ENCODE results near the gene CDK4. TPM values are rescaled to one million over a fixed set of nuclear protein-coding genes. Genes with fewer than 3 reads are reported as not detected.

The CDK4 gene
- total RNA-seq, 2 experiments from 2014 or later, result 275 to 304 TPM

DNA sequence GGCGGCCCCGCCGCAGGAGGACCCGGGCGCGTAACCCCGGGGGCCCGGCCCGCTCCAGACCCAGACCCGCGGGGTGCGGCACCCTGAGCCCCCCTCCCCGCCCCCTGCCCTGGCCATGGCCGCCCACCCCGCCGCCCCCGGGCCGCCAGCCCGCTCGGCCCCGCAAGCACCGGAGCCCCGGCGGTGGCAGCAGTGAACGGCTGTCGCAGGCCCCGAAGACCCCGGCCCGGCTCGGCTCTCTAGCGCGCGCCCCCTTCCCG lies 3.0 kb upstream of the CDK4 start:
- Mint-ChIP-seq H3K4me3 (no peak overlapping the region), H3K27me3 (no peaks in the 10 kb centered on the region)
- DNase-seq, result no peak

DNA sequence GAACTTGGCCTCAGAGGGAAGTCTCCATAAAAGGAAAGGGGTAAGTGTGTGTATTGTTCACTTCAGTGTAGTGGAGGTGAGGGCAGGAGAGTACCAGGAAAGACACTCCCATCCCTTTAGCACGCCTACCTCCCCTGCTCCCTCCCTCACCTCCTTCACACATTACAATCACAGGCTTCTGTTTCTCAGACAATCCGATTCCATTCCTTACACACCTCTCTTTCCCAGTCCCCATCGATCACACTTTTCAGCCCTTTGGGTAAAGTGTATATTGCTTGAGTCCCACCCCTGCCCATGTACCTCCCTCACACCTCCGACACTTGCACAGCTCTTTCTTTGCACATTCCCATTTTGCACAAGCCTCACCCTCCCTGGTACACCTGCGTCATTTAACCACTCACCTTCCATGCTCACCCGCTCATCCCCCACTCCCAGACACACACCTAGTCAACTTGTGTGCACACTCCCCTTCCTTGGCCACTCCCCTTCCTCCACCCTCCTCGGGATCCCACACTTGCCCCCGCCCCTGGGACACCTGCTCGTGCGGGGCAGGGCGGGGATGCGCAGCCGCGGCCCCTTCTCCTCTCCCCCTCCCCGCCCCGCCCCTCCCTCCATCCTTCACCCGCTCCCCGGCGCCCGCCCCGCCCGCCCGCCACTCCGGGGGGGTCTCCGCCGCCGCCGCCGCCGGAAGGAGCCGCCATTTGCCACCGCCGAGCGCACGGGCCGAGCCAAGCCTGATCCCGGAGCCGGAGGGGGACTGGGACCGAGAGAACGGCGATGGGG lies 2.5 kb upstream of the CDK4 start, which contains the start of gene MARCHF9:
MARCHF9 (plus strand) TSS at position 693 of the 783 bp plus-strand sequence. CDS start 426 bp downstream, outside the sequence.
- H3K4me1 Mint-ChIP-seq, result peaks cover 50% of the 10 kb centered on the region
- peak within 1 kb of the TSS; percentile 87 for H3K4me3 Mint-ChIP-seq
- DNase-seq, result peak; percentile 86
- no peaks in the 10 kb centered on the region for H3K27me3 Mint-ChIP-seq
- H3K27ac Mint-ChIP-seq, result peak within 1 kb of the TSS; percentile 55
- peaks cover 31% of the 10 kb centered on the region for H3K36me3 Mint-ChIP-seq
- H3K9me3 Mint-ChIP-seq, result no peaks in the 10 kb centered on the region

More for the DNA sequence above, 3.0 kb upstream of the CDK4 start:
- Mint-ChIP-seq H3K27ac (no peak overlapping the region), H3K4me1 (peaks cover 49% of the 10 kb centered on the region), H3K36me3 (peaks cover 33% of the 10 kb centered on the region), H3K9me3 (no peaks in the 10 kb centered on the region)

DNA sequence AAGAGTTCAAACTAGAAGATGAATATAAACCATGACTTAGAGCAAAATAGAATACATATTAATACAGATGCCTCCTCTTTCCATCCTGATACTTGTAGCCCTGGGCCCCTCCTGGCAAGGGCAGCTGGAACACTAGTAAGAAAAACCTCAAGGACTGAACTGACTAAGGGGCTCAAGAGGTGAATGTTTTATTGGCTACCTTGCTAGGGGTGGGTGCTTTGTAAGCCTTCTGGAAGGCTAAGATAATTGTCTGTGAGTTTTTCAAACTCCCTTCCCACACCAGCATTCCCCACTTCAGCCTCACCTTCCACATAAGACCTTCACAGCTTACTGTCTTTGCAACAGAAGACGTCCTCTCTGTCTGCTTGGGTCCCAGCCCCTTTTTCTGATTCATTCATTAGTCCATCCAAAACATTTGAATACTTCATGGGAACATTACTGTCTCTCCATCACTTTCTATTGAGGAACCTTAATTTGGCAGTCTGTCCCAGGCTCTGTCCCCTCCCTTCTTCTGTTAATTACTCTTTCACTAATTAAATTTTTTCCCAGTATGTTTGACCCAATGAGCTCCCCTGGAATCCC lies 1.7 kb upstream of the CDK4 start:
- Mint-ChIP-seq H3K36me3 (peaks cover 35% of the 10 kb centered on the region), H3K9me3 (no peaks in the 10 kb centered on the region), H3K27ac (peak overlapping the region; percentile 42), H3K4me3 (peak overlapping the region; percentile 8), H3K27me3 (no peaks in the 10 kb centered on the region), H3K4me1 (peaks cover 52% of the 10 kb centered on the region)
- no peak for DNase-seq

DNA sequence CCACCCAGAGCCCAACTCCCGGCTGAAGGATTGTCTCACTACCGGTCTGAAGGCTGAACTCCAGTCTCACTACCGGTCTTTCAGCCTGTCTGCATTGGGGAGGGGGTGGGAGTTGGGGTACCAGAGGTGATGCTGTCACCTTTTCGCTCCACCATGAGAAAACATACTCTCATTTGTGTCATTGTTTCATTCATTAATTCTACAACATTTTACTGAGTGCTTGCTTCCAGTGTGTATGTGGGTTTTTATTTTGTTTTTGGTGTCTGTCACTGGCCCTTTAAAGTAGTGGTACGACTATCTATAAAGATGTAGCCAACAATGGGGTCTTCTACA lies 524 bp upstream of the CDK4 start:
- Mint-ChIP-seq H3K27me3 (no peaks in the 10 kb centered on the region), H3K4me3 (peak overlapping the region; percentile 98), H3K27ac (peak overlapping the region; percentile 100), H3K4me1 (peaks cover 54% of the 10 kb centered on the region), H3K36me3 (peaks cover 38% of the 10 kb centered on the region), H3K9me3 (no peaks in the 10 kb centered on the region)
- DNase-seq, result no peak

DNA sequence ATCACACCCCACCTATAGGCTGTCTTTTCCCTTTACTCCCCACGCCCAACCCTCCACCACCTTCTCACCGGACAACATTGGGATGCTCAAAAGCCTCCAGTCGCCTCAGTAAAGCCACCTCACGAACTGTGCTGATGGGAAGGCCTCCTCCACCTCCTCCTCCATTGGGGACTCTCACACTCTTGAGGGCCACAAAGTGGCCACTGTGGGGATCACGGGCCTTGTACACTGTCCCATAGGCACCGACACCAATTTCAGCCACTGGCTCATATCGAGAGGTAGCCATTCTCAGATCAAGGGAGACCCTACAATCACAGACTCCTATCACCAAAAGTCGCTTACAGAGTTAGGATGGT lies 700 bp downstream of the CDK4 start:
- DNase-seq, result no peak
- H3K36me3 Mint-ChIP-seq, result peaks cover 38% of the 10 kb centered on the region
- peak overlapping the region; percentile 98 for H3K4me3 Mint-ChIP-seq
- no peaks in the 10 kb centered on the region for H3K27me3 Mint-ChIP-seq
- peaks cover 52% of the 10 kb centered on the region for H3K4me1 Mint-ChIP-seq
- peak overlapping the region; percentile 100 for H3K27ac Mint-ChIP-seq
- no peaks in the 10 kb centered on the region for H3K9me3 Mint-ChIP-seq

DNA sequence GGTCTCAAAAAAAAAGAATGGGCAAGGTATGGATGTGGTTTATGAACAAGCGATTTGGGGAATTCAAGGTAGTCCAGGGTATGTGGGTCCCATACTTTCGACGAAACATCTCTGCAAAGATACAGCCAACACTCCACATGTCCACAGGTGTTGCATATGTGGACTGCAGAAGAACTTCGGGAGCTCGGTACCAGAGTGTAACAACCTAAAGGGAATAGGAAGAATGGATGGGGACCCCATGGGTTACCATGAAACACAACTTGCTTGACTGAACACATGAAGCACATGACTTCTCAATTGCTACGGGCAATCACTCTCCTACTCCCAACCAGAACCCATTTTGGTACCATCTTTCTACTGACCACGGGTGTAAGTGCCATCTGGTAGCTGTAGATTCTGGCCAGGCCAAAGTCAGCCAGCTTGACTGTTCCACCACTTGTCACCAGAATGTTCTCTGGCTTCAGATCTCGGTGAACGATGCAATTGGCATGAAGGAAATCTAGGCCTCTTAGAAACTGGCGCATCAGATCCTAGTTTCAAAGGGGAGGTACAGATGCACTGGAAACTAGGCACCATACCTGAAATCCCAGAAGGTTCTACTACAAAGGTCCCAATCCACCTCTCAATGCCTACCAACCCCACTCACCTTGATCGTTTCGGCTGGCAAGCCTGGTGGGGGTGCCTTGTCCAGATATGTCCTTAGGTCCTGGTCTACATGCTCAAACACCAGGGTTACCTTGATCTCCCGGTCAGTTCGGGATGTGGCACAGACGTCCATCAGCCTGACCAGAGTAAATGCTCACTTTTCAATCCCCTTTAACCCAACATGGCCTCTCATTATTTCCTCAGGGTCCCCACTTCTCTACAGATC lies 1.3 kb downstream of the CDK4 start:
- Mint-ChIP-seq H3K27me3 (no peaks in the 10 kb centered on the region), H3K36me3 (peaks cover 43% of the 10 kb centered on the region), H3K27ac (peak overlapping the region; percentile 100), H3K4me3 (peak overlapping the region; percentile 98), H3K4me1 (peaks cover 52% of the 10 kb centered on the region), H3K9me3 (no peaks in the 10 kb centered on the region)
- DNase-seq, result no peak

DNA sequence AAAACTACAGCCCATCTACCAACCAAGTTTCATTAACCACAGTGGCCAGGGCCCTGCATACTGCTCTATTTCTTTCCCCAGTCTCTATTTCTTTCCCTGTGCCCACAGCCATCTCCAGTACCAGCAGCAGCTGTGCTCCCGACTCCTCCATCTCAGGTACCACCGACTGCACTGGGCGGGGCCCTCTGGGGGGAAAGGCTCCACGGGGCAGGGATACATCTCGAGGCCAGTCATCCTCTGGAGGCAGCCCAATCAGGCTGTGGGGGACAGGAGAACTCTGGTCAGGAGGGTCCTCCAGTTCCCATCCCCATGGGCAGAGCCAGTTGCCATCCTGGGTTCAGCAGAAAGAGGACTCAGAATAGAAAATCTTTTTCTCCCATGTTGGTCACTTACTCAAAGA lies 3.0 kb downstream of the CDK4 start:
- H3K27me3 Mint-ChIP-seq, result no peaks in the 10 kb centered on the region
- H3K27ac Mint-ChIP-seq, result peak overlapping the region; percentile 60
- no peaks in the 10 kb centered on the region for H3K9me3 Mint-ChIP-seq
- peaks cover 48% of the 10 kb centered on the region for H3K36me3 Mint-ChIP-seq
- no peak for DNase-seq
- H3K4me3 Mint-ChIP-seq, result no peak overlapping the region
- H3K4me1 Mint-ChIP-seq, result peaks cover 61% of the 10 kb centered on the region

DNA sequence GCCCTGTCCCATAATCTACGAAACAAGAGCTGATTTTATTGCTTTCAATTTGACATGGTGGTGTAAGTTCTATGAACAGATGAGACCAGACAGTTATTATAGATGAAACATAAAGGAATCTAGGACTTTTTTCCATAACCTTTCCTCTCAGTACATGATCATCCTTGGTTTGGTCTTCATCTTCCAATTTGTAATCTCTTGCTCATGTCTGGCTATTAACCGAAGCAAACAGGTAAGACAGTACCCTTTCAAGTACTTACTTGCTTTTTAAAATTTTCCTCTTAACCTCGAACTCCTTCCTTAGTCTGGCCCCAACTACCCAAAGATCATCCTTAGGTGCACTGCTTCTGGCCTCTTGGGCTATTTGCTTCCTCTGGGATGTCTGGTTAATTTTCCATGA lies 6.1 kb downstream of the CDK4 start:
- Mint-ChIP-seq H3K36me3 (peaks cover 37% of the 10 kb centered on the region), H3K27ac (peak overlapping the region; percentile 95), H3K4me3 (peak overlapping the region; percentile 90), H3K27me3 (no peaks in the 10 kb centered on the region), H3K4me1 (peaks cover 54% of the 10 kb centered on the region), H3K9me3 (no peaks in the 10 kb centered on the region)
- no peak for DNase-seq

DNA sequence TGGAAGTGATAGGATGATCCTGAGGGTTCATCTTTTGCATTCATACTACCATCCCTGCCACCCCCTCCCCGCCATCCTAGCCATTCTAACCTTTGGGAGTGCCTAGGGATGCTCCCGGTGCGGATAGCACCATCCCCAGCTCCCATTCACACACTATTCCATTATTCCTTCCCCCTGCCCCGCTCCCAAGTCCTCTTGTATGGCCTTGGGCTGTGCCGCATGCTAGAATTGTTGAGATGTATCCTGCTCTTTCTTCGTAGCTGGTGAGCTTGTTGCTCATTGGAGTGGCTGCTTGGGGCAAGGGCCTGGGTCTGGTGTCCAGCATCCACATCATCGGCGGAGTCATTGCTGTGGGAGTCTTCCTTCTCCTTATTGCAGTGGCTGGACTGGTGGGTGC lies 6.6 kb downstream of the CDK4 start:
- peak overlapping the region; percentile 95 for H3K27ac Mint-ChIP-seq
- peak overlapping the region; percentile 90 for H3K4me3 Mint-ChIP-seq
- peaks cover 55% of the 10 kb centered on the region for H3K4me1 Mint-ChIP-seq
- H3K27me3 Mint-ChIP-seq, result no peaks in the 10 kb centered on the region
- no peaks in the 10 kb centered on the region for H3K9me3 Mint-ChIP-seq
- DNase-seq, result no peak
- peaks cover 31% of the 10 kb centered on the region for H3K36me3 Mint-ChIP-seq

DNA sequence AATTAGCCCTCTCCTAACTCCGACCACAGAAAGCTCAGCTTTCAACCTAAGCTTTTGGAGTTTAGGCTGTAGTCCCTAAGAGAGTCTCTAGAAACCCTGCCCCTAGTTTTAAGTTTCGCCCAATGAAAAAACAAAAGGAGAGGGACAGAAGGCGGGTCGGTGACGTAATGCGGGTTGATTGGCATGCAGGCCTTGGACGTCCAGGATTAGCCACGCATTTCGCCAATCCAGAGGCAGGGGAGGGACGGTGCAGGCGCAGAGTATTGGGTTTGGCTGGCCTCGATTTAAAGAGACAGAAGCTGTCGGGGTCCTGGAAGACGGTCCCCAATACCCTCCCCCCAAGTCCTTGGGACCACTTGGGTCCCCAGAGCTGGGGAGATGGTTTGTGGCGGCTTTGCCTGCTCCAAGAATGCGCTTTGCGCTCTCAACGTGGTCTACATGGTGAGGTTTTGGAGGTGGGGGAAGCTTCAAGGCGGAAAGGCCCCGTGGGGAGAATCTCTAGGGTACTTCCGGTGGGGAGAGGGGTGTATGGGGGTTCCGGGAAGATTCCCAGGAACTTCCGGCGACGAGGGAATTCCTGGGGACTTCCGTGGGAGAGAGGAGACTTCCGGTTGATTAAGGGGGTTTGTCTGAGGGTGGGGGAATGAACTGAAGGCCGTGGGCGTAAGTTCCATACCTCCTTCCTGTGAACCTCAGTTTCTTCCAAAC lies 7.2 kb downstream of the CDK4 start, which contains the start of gene TSPAN31:
TSPAN31 (plus strand) TSS at position 263 of the 708 bp plus-strand sequence; CDS start at position 379, 116 bp downstream.
- Mint-ChIP-seq H3K27me3 (no peaks in the 10 kb centered on the region), H3K4me1 (peaks cover 53% of the 10 kb centered on the region), H3K9me3 (no peaks in the 10 kb centered on the region), H3K27ac (peak within 1 kb of the TSS; percentile 95), H3K36me3 (peaks cover 27% of the 10 kb centered on the region), H3K4me3 (peak within 1 kb of the TSS; percentile 90)
- peak; percentile 92 for DNase-seq

DNA sequence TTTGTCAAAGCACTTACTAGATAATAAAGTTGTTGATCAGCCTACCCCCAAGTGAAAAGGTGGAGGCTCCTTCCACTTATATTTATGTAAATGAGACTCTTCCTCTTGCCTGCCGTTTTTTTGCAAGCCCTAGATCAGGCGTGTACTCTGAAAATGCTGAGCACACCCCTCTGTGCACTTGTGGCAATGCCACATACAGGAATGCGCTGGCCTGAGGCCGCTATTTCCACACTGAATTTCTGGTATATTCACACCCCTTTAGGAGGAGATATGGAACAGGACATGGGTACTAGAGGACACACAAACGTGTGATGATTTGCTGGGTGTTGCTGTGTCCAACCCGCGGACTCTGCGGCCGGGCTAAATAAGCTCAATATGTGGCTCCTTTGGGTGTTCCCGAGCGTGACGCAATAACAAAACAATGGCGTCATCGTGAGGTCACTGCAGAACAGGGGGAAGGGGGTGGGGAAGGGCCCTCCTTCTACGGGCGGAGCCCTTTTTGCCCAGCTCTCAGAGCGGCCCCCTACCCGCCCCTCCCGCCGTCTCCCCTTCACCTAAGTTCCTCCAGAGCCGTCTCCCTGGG lies 7.8 kb downstream of the CDK4 start:
- no peaks in the 10 kb centered on the region for H3K27me3 Mint-ChIP-seq
- H3K4me3 Mint-ChIP-seq, result peak overlapping the region; percentile 90
- peaks cover 59% of the 10 kb centered on the region for H3K4me1 Mint-ChIP-seq
- DNase-seq, result peak; percentile 70
- peak overlapping the region; percentile 95 for H3K27ac Mint-ChIP-seq
- no peaks in the 10 kb centered on the region for H3K9me3 Mint-ChIP-seq
- H3K36me3 Mint-ChIP-seq, result peaks cover 26% of the 10 kb centered on the region

DNA sequence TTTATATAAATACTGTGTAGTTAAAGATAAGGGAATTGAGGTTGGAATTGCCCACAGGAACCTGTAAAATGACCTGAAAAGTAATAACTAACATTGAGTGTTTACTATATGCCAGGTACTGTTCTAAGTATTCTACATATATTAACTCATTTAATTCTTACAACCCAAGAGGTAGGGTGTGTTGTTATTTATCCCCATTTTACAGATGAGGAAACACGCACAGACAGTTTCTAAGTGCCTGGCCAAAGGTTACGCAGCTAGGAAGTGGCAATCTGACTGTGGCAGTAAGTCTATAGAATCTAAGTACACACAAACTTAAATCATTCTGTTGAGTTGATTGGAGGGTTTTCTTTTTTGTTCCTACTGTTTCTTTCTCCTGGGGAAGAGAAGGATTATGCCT lies 8.3 kb downstream of the CDK4 start:
- no peaks in the 10 kb centered on the region for H3K27me3 Mint-ChIP-seq
- no peak for DNase-seq
- peaks cover 60% of the 10 kb centered on the region for H3K4me1 Mint-ChIP-seq
- H3K27ac Mint-ChIP-seq, result peak overlapping the region; percentile 95
- H3K9me3 Mint-ChIP-seq, result no peaks in the 10 kb centered on the region
- peaks cover 21% of the 10 kb centered on the region for H3K36me3 Mint-ChIP-seq
- peak overlapping the region; percentile 90 for H3K4me3 Mint-ChIP-seq

DNA sequence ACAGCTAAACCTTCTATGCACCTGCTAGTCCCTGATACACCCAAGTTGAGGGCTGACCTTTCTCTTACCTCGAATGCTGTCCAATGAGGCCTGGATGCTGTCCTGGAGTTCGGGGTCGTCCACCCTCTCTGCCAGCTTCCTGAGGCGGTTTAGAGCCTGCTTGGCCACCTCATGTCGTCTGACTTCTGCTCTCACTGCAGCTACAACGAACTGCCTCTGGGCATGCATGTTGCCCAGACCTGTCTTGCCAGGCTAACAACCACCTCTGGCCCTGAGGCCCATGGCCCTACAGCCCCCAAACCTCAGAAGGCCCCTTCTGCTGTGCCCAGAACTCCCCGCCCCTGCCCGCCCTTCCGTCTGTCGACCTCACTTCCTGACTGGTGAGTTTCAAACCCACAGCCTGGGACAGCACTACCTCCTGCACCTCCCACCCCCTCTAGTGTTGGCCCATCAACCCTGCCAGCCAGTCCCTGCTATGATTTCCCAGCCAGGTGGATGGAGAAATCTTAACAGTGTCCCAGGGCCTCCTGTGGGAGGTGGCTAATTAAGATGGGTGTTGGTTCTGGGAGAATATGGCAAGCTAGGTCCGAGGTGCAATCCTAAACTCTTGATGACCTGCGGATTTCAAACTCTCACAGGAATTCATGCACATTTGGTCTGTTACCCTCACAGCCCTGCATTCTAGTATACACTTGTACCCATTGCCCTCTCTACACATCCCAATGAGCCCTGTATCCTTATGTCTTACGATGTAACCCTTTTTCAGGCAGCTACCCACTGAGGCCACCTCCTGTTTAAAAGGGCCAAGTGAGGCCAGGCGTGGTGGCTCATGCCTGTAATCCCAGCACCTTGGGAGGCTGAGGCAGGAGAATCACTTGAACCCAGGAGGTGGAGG lies 10.0 kb downstream of the CDK4 start:
- peaks cover 54% of the 10 kb centered on the region for H3K4me1 Mint-ChIP-seq
- H3K36me3 Mint-ChIP-seq, result peaks cover 11% of the 10 kb centered on the region
- no peaks in the 10 kb centered on the region for H3K9me3 Mint-ChIP-seq
- DNase-seq, result peak; percentile 77
- peak overlapping the region; percentile 94 for H3K4me3 Mint-ChIP-seq
- no peaks in the 10 kb centered on the region for H3K27me3 Mint-ChIP-seq
- peak overlapping the region; percentile 87 for H3K27ac Mint-ChIP-seq

DNA sequence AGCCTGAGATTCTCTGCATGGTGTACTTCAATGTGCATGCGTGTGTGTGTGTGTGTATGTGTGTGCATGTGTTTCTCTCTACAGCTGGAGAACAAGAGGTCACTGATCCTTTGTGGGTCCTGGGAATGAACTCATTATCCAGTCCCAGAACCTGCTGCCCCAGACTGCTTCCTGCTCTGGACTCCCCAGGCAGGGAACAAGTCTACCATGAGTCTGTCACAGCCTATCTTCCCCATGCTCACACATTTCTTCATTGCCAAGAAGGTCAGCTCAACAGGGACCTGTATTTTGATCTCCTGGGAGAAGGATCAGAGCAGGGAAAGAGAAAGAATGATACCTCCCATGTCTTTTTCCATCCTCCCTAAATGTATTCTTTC lies 10.7 kb downstream of the CDK4 start:
- peak overlapping the region; percentile 87 for H3K27ac Mint-ChIP-seq
- no peak for DNase-seq
- H3K9me3 Mint-ChIP-seq, result no peaks in the 10 kb centered on the region
- peaks cover 13% of the 10 kb centered on the region for H3K36me3 Mint-ChIP-seq
- peaks cover 58% of the 10 kb centered on the region for H3K4me1 Mint-ChIP-seq
- H3K4me3 Mint-ChIP-seq, result peak overlapping the region; percentile 94
- H3K27me3 Mint-ChIP-seq, result no peaks in the 10 kb centered on the region

Data from activated naive CD8-positive, alpha-beta T cell treated with anti-CD3 and anti-CD28 coated beads for 36 hours (primary cell).